Activated B cell treated with CpG ODN at 0.5 μM for 24 hours (primary cell): ENCODE data around the gene ZCCHC7. TPM values are rescaled to one million over a fixed set of nuclear protein-coding genes. Genes with fewer than 3 reads are reported as not detected.

Experiments used
- ATAC-seq: fragments of 200-7000 bp; cut with Tn5 transposase; one replicate; pipeline ENCODE4 v1.10.0; 2021; ENCODE audit warnings: low read depth, mild to moderate bottlenecking, moderate library complexity
- CTCF ChIA-PET: fragments of 350-600 bp; sonication (Branson Sonifier 250); formaldehyde crosslinking; loops from one replicate; lab custom pipeline; 2021; ENCODE audit warnings: antibody characterized with exemption; lab: Charles Lee
- POLR2A ChIA-PET: fragments of 350-600 bp; sonication (Branson Sonifier 250); formaldehyde crosslinking; loops from one replicate; lab custom pipeline; 2021; ENCODE audit warnings: antibody characterized with exemption; lab: Charles Lee
- DNase-seq: peaks from one replicate; pipeline ENCODE4 v3.0.0; 2022
- H3K27ac Mint-ChIP-seq: one replicate; pipeline ENCODE4 v1.8.0; 2020; ENCODE audit warnings: mixed read lengths
- H3K27me3 Mint-ChIP-seq: one replicate; pipeline ENCODE4 v1.8.0; 2021; ENCODE audit warnings: mixed read lengths
- H3K36me3 Mint-ChIP-seq: one replicate; pipeline ENCODE4 v1.8.0; 2021; ENCODE audit warnings: low read depth, mixed read lengths
- H3K4me1 Mint-ChIP-seq: one replicate; pipeline ENCODE4 v1.8.0; 2021; ENCODE audit warnings: mixed read lengths
- H3K4me3 Mint-ChIP-seq: one replicate; pipeline ENCODE4 v1.8.0; 2020; ENCODE audit warnings: mild to moderate bottlenecking, mixed read lengths
- H3K9me3 Mint-ChIP-seq: one replicate; pipeline ENCODE4 v1.8.0; 2020; ENCODE audit warnings: mixed read lengths
- intact Hi-C: fragments of 100-400 bp; cut with micrococcal nuclease; formaldehyde crosslinking; loops from one replicate; pipeline ENCODE4 v1.15.1; 2024
- total RNA-seq: library from RNA; stranded (reverse); gene quantifications from 2 replicates; pipeline ENCODE4 v1.2.3, GENCODE V29; 2022
- TF ChIP-seq, protein P1 (sequence below): fragments of 200-600 bp; IDR thresholded peaks from one replicate; pipeline ENCODE4 v1.8.0; 2022; ENCODE audit warnings: antibody characterized with exemption, mild to moderate bottlenecking

Gene ZCCHC7
- total RNA-seq, 1 donor from 2014 or later = 70.3 TPM

GRCh38 chr9:37210737-37211523, 90.6 kb downstream of the ZCCHC7 start:
- peaks cover 43% of the 10 kb centered on the region for H3K36me3 Mint-ChIP-seq
- H3K9me3 Mint-ChIP-seq = no peaks in the 10 kb centered on the region
- DNase-seq (no peak), ATAC-seq (peak; percentile 26)
- POLR2A ChIA-PET = interaction anchor here (0.6 to 1.2 kb wide), 6 partner anchors 8 to 200 kb away, joined by 3 to 4 read pairs (median 3); no protein-coding TSS in a partner anchor
- CTCF ChIA-PET = no interaction called here
- peaks cover 81% of the 10 kb centered on the region for H3K4me1 Mint-ChIP-seq
- peak overlapping the region; percentile 24 for H3K4me3 Mint-ChIP-seq
- H3K27ac Mint-ChIP-seq = peak overlapping the region; percentile 88
- TF ChIP-seq, protein P1, sequence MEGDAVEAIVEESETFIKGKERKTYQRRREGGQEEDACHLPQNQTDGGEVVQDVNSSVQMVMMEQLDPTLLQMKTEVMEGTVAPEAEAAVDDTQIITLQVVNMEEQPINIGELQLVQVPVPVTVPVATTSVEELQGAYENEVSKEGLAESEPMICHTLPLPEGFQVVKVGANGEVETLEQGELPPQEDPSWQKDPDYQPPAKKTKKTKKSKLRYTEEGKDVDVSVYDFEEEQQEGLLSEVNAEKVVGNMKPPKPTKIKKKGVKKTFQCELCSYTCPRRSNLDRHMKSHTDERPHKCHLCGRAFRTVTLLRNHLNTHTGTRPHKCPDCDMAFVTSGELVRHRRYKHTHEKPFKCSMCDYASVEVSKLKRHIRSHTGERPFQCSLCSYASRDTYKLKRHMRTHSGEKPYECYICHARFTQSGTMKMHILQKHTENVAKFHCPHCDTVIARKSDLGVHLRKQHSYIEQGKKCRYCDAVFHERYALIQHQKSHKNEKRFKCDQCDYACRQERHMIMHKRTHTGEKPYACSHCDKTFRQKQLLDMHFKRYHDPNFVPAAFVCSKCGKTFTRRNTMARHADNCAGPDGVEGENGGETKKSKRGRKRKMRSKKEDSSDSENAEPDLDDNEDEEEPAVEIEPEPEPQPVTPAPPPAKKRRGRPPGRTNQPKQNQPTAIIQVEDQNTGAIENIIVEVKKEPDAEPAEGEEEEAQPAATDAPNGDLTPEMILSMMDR = no peak
- H3K27me3 Mint-ChIP-seq = no peaks in the 10 kb centered on the region
- intact Hi-C loops = loop anchor here (1.0 to 2.0 kb wide), 3 partner anchors 10 to 16 kb away; no protein-coding TSS in a partner anchor

DNA sequence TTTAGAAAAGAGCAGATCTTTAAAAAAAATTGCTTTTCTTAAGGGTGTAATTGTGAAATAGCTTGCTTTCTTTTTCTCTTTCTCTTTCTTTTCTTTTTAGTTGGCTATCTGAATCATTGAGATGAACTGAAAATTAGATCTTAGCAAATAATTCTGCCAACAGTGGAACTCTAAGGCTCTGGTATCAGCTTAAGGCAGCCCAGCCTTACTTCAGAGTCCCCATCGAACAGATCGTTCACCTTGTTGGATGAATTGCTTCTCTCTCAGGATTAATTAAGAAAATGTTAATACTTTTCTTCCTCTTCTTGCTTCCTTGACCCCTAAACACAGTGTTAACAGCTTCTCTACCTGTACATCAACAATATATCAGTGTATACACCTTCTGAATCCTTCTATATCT, 92.1 kb downstream of the ZCCHC7 start:
- peaks cover 30% of the 10 kb centered on the region for H3K36me3 Mint-ChIP-seq
- ChIA-PET POLR2A (interaction anchor here (0.7 to 1.3 kb wide), 4 partner anchors 11 to 177 kb away, joined by 3 to 8 read pairs (median 3); no protein-coding TSS in a partner anchor), CTCF (interaction anchor here (0.6 to 1.2 kb wide), 2 partner anchors 12 to 117 kb away, joined by 3 read pairs; no protein-coding TSS in a partner anchor)
- H3K9me3 Mint-ChIP-seq = no peaks in the 10 kb centered on the region
- H3K27me3 Mint-ChIP-seq = no peaks in the 10 kb centered on the region
- intact Hi-C loops = no loop called here
- H3K27ac Mint-ChIP-seq = peak overlapping the region; percentile 48
- H3K4me1 Mint-ChIP-seq = peaks cover 68% of the 10 kb centered on the region
- H3K4me3 Mint-ChIP-seq = peak overlapping the region; percentile 64
- TF ChIP-seq, protein P1 = no peak
- DNase-seq = no peak
- no peak for ATAC-seq

- POLR2A ChIA-PET = interaction anchor here (0.5 to 2.4 kb wide), 3 partner anchors 17 to 187 kb away, joined by 3 to 12 read pairs (median 4); no protein-coding TSS in a partner anchor
- no peak for ATAC-seq
- TF ChIP-seq, protein P1 = no peak
- Mint-ChIP-seq H3K36me3 (peaks cover 27% of the 10 kb centered on the region), H3K27me3 (no peaks in the 10 kb centered on the region), H3K4me1 (peaks cover 64% of the 10 kb centered on the region), H3K4me3 (no peak overlapping the region), H3K27ac (no peak overlapping the region), H3K9me3 (no peaks in the 10 kb centered on the region)
- CTCF ChIA-PET = no interaction called here
- DNase-seq = no peak
- intact Hi-C loops = no loop called here
These were observed 95.0 kb downstream of the ZCCHC7 start for GRCh38 chr9:37215381-37215780.

DNA sequence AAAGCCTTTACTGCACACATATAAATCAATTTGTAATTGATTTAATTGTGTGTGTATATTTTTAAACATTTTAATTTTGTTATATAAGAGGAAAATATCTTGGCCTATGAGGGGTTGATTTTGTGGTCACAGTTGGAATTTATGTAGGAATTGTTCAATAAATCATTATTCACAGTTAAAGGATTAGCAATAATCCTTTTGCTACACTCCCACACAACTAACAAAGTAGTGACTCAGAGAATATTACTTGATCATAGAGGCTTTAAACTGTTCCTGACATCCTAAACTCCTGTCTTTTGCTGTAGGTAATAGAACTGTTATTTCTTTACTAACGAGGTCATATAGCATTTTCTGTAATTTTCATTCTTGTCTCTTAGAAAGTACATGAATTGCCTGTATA, 95.5 kb downstream of the ZCCHC7 start:
- ChIA-PET POLR2A (interaction anchor here (1.1 kb wide), 1 partner anchor 39 kb away, joined by 3 read pairs; no protein-coding TSS in a partner anchor), CTCF (no interaction called here)
- ATAC-seq = no peak
- TF ChIP-seq, protein P1 = no peak
- no peak for DNase-seq
- Mint-ChIP-seq H3K9me3 (no peaks in the 10 kb centered on the region), H3K36me3 (peaks cover 29% of the 10 kb centered on the region), H3K27me3 (no peaks in the 10 kb centered on the region), H3K27ac (no peak overlapping the region), H3K4me1 (peaks cover 63% of the 10 kb centered on the region), H3K4me3 (no peak overlapping the region)
- intact Hi-C loops = no loop called here

GRCh38 chr9:37217161-37217560, 96.8 kb downstream of the ZCCHC7 start:
- POLR2A ChIA-PET = no interaction called here
- no peak overlapping the region for H3K27ac Mint-ChIP-seq
- intact Hi-C loops = no loop called here

More at GRCh38 chr9:37217161-37217560, 96.8 kb downstream of the ZCCHC7 start:
- no peaks in the 10 kb centered on the region for H3K27me3 Mint-ChIP-seq
- no peak for DNase-seq
- no peaks in the 10 kb centered on the region for H3K9me3 Mint-ChIP-seq
- peaks cover 69% of the 10 kb centered on the region for H3K4me1 Mint-ChIP-seq
- no peak for ATAC-seq
- peaks cover 35% of the 10 kb centered on the region for H3K36me3 Mint-ChIP-seq
- H3K4me3 Mint-ChIP-seq = no peak overlapping the region
- CTCF ChIA-PET = no interaction called here
- TF ChIP-seq, protein P1 = no peak
